ENCODE measurements around the gene TPPP.
A peak's percentile ranks its signal among the peaks of the same experiment; 100 is the strongest.

The TPPP gene

GRCh38 chr5:676699-677076 lies 16.5 kb downstream of the TPPP start:
- Histone ChIP-seq H3K9me3 (ENCODE audit: control insufficient read depth, insufficient read depth, low read depth, low read length) (no peaks in the 10 kb centered on the region), H3K36me3 (ENCODE audit: control insufficient read depth in 2 of 2, insufficient read depth in 1 of 2, low read length in 2 of 2) (peaks cover 0 to 4% of the 10 kb centered on the region in 2 experiments; a peak in 1 of 3 replicates), H3K4me3 (ENCODE audit: low read depth, low read length) (no peak overlapping the region), H3K4me1 (ENCODE audit: control insufficient read depth, insufficient read depth, low read length) (peaks cover 19% of the 10 kb centered on the region), H3K27ac (ENCODE audit: extremely low read depth, low read depth, low read length) (no peak overlapping the region)
- ChIA-PET POLR2A (interaction anchor here (0.8 kb wide), 1 partner anchor 216 kb away, joined by 3 read pairs; the partner anchor contains the start of genes BRD9 and TRIP13), CTCF (interaction anchor here (0.7 kb wide), 1 partner anchor 497 kb away, joined by 3 read pairs; no protein-coding TSS in a partner anchor)
- TF ChIP-seq ZXDB (tag by site-specific recombination; IDR thresholded peaks at IDR 0.05) (no peak), ZNF677 (tag by site-specific recombination; IDR thresholded peaks at IDR 0.05) (no peak), ZSCAN4 (tag by site-specific recombination; IDR thresholded peaks at IDR 0.05) (peak; percentile 87), ZNF585B (tag by site-specific recombination; IDR thresholded peaks at IDR 0.05) (no peak), ZNF621 (tag by site-specific recombination; IDR thresholded peaks at IDR 0.05) (no peak), IKZF3 (tag by site-specific recombination; IDR thresholded peaks at IDR 0.05) (no peak), ZNF2 (tag by site-specific recombination; IDR thresholded peaks at IDR 0.05) (peak; percentile 71; the same call in 1 of the 2 replicates), ZFP37 (tag by site-specific recombination; IDR thresholded peaks at IDR 0.05) (no peak), ZNF629 (tag by site-specific recombination; IDR thresholded peaks at IDR 0.05) (no peak), GLI4 (tag by site-specific recombination; IDR thresholded peaks at IDR 0.05) (0 out of 2 replicates have a peak, but pooled peaks have one; percentile 68), ZNF488 (tag by site-specific recombination; IDR thresholded peaks at IDR 0.05) (0 out of 2 replicates have a peak, but pooled peaks have one; percentile 53), HOXC10 (CRISPR knock-in tag; IDR thresholded peaks at IDR 0.05) (no peak), ZNF548 (tag by site-specific recombination; IDR thresholded peaks at IDR 0.05) (no peak), ZNF664 (tag by site-specific recombination; IDR thresholded peaks at IDR 0.05) (no peak), ZNF510 (tag by site-specific recombination; IDR thresholded peaks at IDR 0.05; ENCODE audit: insufficient replicate concordance) (no peak), ZBTB26 (tag by site-specific recombination; optimal IDR thresholded peaks at IDR 0.05) (peak; percentile 31), ZSCAN30 (tag by site-specific recombination; IDR thresholded peaks at IDR 0.05) (no peak), ZNF311 (tag by site-specific recombination; IDR thresholded peaks at IDR 0.05; ENCODE audit: borderline replicate concordance) (no peak)

- no peaks in the 10 kb centered on the region for H3K9me3 ChIP-seq (ENCODE audit: control insufficient read depth, insufficient read depth, low read depth, low read length)
- TF ChIP-seq ZNF645 (tag by site-specific recombination; IDR thresholded peaks at IDR 0.05) (no peak), ZNF692 (tag by site-specific recombination; IDR thresholded peaks at IDR 0.05) (0 out of 2 replicates have a peak, but pooled peaks have one; percentile 18), GLIS1 (tag by site-specific recombination; IDR thresholded peaks at IDR 0.05) (0 out of 2 replicates have a peak, but pooled peaks have one; percentile 13)
- H3K36me3 ChIP-seq (ENCODE audit: control insufficient read depth in 2 of 2, insufficient read depth in 1 of 2, low read length in 2 of 2): peaks cover 0 to 4% of the 10 kb centered on the region in 2 experiments; a peak in 1 of 3 replicates
- CTCF ChIA-PET: interaction anchor here (0.7 kb wide), 1 partner anchor 498 kb away, joined by 3 read pairs; no protein-coding TSS in a partner anchor
- POLR2A ChIA-PET: interaction anchor here (0.8 kb wide), 1 partner anchor 217 kb away, joined by 3 read pairs; the partner anchor contains the start of genes BRD9 and TRIP13
- H3K27ac ChIP-seq (ENCODE audit: extremely low read depth, low read depth, low read length): no peak overlapping the region
- no peak overlapping the region for H3K4me3 ChIP-seq (ENCODE audit: low read depth, low read length)
- peaks cover 19% of the 10 kb centered on the region for H3K4me1 ChIP-seq (ENCODE audit: control insufficient read depth, insufficient read depth, low read length)
Measured at GRCh38 chr5:675871-676698, 17.1 kb downstream of the TPPP start.

Data from HEK293 (cell line).